Measurements from ENCODE around the gene SLC9A7.

The SLC9A7 gene

DNA sequence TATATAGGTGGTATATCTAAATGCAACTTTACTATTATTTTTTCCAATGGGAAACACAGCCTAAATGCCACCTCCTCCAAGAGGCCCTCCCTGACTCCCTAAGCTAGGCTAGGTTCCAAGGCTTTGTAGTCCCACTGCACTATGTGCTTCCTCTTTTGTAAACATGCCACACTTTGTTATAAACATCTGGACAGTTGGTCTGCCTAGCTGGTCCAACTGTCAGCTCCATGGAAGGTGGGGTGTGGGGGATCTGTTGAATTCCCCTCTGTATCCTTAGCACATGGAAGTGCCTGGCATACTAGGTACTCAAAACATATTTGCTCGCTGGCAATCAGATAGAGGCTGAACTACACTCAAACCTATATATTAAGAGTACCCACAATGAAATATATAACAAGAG is 63.4 kb downstream of the SLC9A7 start:
- peak; percentile 42 for DNase-seq

GRCh38 chrX:46694549-46694948 is 64.4 kb downstream of the SLC9A7 start:
- no peak for DNase-seq

DNA sequence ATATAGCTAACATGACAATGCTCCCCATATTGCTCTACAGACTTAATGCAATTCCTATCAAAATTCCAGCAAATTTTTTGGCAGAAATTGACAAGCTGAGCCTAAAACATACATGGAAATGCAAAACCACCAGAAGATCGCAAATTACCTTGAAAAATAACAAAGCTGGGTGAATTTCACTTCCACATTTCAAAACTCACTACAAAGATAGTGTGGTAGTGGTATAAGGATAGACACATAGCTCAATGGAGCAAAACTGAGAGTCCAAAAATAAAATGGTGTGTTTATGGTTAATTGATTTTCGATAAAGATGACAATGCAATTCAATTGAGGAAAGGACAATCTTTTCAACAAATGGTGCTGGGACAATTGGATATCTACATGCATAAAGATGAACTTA is 65.8 kb downstream of the SLC9A7 start:
- DNase-seq, result peak; percentile 19

GRCh38 chrX:46690818-46691217 is 68.1 kb downstream of the SLC9A7 start:
- no peak for DNase-seq

DNA sequence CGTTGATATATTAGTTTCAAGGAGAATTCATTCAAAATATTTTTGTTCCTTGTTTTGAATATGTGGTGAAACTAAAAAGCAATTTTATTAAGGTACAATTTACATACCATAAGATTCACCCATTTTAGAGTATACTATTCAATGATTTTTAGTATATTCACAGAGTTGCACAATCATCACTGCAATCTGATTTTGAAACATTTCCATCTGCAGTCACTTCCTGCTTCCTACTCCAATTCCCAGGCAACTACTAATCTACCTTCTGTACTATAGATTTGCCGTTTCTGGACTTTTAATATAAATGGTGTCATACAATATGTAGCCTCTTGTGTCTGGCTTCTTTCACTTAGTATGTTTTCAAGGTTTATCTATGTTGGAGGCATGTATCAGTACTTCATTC is 71.3 kb downstream of the SLC9A7 start:
- no peak for DNase-seq

DNA sequence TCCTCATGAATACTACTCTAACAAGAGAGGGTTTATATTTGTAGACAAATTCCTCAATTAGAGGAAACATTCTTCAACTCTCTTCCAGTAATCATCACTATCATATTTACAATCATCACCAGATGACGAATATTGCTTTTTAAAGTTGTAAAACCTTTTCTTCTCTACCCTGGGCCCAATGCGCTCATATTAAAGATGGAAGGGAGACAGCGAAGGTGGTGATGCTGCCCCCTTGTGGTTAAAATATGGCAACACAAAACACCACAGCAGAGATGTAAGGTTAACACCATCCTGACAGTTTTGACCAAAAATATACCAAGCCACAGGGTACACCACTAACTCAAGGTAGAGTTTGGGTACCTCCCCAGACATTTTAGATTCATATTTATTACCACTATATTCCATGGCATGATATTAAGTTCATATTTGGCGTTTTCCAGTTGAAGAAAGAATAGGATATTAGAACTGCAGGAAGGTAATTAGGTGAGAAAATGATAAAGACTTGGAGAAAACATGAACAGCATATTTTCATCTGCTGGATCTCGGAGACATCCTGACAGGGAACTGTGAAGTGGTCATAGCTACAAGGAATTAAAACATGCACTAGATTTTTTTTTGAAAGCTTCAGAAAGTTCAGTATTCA is 72.8 kb downstream of the SLC9A7 start:
- DNase-seq, result peak; percentile 23

DNA sequence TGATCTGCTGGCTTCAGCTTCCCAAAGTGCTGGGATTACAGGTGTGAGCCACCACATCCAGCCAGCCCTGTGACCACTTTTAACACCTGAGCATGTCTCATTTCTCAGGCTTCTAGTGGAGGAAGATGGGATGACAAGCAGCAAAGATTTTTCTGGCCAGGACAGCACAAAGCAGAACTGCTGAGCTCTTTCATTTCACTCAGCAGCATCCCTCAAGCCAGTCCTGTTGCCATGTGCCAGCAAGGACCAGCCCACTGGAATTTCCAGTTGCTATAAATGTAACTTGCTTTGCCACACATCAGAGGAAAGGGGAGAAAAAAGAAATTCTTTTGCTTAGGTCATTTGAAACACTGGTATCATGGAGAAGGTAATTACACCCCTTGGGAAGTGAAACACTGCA is 75.9 kb downstream of the SLC9A7 start:
- DNase-seq, result no peak

- DNase-seq, result no peak
These were observed 77.1 kb downstream of the SLC9A7 start for GRCh38 chrX:46681849-46682248.

GRCh38 chrX:46678232-46678631 is 80.7 kb downstream of the SLC9A7 start:
- DNase-seq, result no peak

DNA sequence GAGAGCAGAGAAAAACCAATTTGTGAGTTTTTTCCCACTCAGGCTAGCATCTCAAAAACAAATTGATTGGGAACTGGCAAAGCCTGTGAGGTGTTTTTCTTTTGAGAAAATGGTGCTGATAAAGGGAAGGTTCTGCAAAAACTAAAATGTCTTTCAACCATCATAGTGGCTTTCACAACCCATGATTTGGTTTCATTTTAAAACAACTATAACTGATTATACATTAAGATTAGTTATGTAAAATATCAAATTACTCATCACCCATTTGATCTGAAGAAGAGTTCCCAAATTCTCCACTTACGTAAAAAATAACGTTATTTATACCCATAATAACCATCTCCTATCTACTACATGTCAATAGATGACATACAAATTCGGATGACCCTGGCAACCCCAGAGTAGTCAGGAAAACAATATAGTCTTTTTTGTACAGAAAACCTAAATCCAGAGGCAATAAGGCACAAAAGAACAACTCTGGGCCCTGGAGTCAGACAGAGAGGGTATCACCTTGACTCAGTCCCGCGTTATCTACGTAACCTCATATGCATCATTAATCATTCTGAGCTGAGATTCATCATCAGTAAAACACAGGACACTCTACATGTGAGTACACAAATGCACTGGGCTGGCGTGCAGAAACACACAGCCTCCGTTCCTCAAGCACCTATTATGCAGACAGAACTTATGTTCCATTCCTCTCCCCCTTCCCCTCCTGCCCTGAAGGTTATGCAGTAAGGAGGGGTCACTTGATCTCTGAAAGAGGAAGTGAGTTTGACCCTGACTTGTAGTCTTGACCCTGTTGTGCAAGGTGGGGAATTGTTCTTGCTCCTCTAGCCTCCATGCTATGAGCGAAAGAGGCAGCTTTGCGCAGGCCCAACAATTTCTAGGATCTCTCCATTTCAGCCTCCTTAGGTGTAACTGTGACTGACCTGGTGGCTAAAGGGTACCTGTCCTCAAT is 82.2 kb downstream of the SLC9A7 start:
- peak; percentile 60 for DNase-seq

GRCh38 chrX:46673620-46674359 is 85.1 kb downstream of the SLC9A7 start:
- no peak for DNase-seq

GRCh38 chrX:46670316-46670715 is 88.6 kb downstream of the SLC9A7 start:
- no peak for DNase-seq

DNA sequence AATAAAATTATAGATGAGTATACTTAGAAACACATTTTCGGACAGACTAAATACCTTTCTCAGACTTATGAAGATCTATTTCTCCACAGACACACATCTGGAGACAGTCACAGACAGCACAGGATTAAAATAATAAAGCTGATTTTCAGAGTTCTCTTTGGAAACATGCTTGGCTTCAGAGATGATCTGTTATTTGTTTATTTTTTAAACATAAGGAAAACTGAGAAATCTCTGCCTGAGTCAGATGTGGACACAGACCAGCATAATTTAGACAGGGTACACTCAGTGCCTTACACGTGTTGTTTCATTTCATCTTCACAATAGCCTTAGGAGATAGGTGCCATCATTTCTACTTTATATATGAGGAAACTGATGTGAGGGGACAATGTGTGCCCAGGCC is 92.1 kb downstream of the SLC9A7 start:
- no peak for DNase-seq

GRCh38 chrX:46665232-46666152 is 93.4 kb downstream of the SLC9A7 start:
- no peak for DNase-seq

DNA sequence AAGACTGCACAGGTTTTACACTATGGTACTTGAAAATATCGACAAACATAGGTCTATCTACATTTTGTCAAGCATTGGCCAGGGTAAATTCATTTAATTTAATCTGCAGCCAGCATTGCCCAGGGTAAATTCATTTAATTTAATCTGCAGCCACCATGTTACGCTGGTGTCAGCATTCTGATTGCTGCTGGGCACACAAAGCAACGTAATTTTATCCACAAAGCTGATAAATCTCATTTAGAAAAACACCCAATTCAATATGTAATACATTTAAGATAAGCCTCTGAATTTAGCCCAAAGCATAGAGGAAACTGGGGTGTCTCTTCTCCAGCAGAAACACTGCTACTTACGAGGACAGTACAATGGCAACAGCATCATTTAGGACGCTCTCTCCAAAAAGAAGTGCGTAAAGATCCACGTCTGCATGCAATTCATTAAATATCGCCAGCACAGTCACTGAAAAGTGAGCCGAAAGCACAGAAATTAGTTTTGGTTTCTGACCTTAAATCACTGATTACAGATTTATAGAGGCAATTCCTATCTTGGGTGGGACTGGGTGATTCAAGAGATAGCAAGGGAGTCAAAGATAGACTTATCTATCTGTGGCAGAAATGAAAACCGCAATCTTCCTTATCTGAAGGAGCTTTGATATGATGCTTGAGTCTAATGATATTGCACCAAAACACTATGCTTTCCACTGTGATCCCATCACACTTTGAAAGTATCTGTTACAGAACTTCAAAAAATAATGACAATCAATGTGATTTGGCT is 96.5 kb downstream of the SLC9A7 start:
- no peak for DNase-seq

- no peak for DNase-seq
These were observed 105.4 kb downstream of the SLC9A7 start for GRCh38 chrX:46653482-46653881.

DNA sequence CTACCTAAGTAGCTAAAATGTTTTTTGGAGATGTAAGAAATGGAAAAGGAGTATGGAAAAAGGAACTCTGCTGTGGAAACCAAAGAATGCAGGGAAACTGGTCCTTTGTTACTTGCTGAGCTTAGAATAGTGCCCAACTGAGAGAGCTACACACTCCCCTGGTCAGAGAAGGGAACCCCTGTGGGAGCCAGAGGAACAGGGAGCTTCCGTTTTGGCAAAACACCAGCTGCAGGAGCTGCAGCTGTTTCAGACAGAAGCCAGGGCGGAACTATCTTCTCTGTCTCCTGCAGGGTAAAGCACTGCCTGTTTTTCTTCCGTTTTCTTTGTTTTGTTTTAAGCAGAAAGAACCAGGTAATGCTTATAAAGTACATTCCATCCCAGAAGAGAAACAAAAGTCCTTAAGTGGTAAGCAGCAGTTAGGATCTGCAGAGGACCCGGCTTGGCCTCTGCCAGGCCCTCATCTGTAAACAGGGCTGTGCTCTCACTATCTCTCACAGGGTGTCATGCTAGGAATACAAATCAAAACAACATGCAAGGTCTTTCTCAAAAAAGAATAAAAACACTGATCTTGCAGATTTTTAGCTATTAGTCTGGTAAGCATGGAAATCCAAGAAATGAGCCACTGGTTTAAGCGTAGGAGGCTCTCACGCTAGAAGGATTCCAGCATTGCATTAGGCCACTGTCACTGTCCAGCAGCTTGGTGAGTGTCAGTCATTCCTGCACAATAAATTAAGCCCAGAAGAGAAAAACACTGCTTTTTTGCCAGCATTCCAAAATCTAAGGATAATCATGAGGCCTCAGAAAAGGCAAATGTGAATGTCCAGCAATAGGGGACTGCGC is 109.3 kb downstream of the SLC9A7 start:
- peak; percentile 69 for DNase-seq

- no peak for DNase-seq
These were observed 110.3 kb downstream of the SLC9A7 start for GRCh38 chrX:46648660-46649059.

GRCh38 chrX:46647251-46647650 is 111.7 kb downstream of the SLC9A7 start:
- DNase-seq, result no peak

- DNase-seq, result no peak
These were observed 113.3 kb downstream of the SLC9A7 start for GRCh38 chrX:46645614-46646013.

DNA sequence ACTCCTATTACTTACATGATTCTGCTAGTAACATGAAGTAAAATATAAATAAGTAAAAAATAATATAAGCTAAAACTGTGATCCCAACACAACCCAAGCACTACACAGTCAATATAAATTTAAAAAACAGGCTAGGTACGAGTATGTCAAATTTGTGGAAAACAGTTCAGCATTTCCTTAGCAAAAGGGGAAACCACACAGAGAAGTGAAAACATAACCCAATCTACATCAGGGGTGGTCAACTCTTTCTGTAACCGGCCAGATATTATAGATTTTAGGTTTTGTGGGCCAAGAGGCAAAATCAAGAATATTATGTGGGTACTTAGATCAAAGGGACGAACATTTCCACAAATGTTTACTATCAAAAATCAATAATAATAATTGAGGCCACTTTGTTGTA is 115.3 kb downstream of the SLC9A7 start:
- peak; percentile 47 for DNase-seq
